OCI-LY7 (cell line): ENCODE data around the gene CPOX. TPM values are rescaled to one million over a fixed set of nuclear protein-coding genes. Genes with fewer than 3 reads are reported as not detected.

Experiments used
- BruUV-seq: library from RNA; stranded (reverse); fragments of 400-500 nt; replicated peaks from 2 replicates; lab custom pipeline; 2021; lab: Mats Ljungman, UMichigan
- CTCF ChIA-PET: fragments of 300-600 bp; sonication (Branson Sonifier 250); formaldehyde crosslinking; loops from one replicate; lab custom pipeline; 2022; ENCODE audit warnings: antibody characterized with exemption; ENCODE audit not compliant: unreplicated experiment; lab: Charles Lee
- POLR2A ChIA-PET: fragments of 300-600 bp; sonication (Branson Sonifier 250); formaldehyde crosslinking; loops from one replicate; lab custom pipeline; 2022; ENCODE audit warnings: antibody characterized with exemption; lab: Charles Lee
- DNase-seq: peaks from one replicate; pipeline ENCODE4 v3.0.0-alpha.2; 2015; ENCODE audit warnings: low spot score
- H2AFZ ChIP-seq: fragments of 200-600 bp; sonication (generic), shearing (Covaris generic); 2 replicates; pipeline ENCODE4 v1.6.1; 2014; ENCODE audit warnings: mild to moderate bottlenecking, antibody characterized with exemption, low read length, moderate library complexity
- H3K27ac ChIP-seq: fragments of 200-600 bp; sonication (generic); 2 replicates; pipeline ENCODE4 v1.5.1; 2014; ENCODE audit warnings: mixed run types, low read depth, mild to moderate bottlenecking, moderate library complexity, low read length, inconsistent platforms; ENCODE audit not compliant: poor library complexity, severe bottlenecking
- H3K36me3 ChIP-seq: fragments of 200-600 bp; sonication (generic); 2 replicates; pipeline ENCODE4 v1.6.1; 2014; ENCODE audit warnings: mild to moderate bottlenecking, antibody characterized with exemption, low read length, moderate library complexity, mixed read lengths; ENCODE audit not compliant: insufficient read depth
- H3K4me1 ChIP-seq: fragments of 200-600 bp; sonication (generic); 2 replicates; pipeline ENCODE4 v1.5.1; 2014; ENCODE audit warnings: mild to moderate bottlenecking, low read length; ENCODE audit not compliant: insufficient read depth, poor library complexity, severe bottlenecking
- H3K4me2 ChIP-seq: fragments of 200-600 bp; sonication (generic); 2 replicates; pipeline ENCODE4 v1.6.1; 2014; ENCODE audit warnings: mild to moderate bottlenecking, low read length
- H3K4me3 ChIP-seq: fragments of 200-600 bp; sonication (generic); 2 replicates; pipeline ENCODE4 v1.5.1; 2014; ENCODE audit warnings: mild to moderate bottlenecking, low read depth, low read length; ENCODE audit not compliant: poor library complexity, severe bottlenecking
- H3K79me2 ChIP-seq: fragments of 200-600 bp; sonication (generic); 2 replicates; pipeline ENCODE4 v1.6.1; 2016; ENCODE audit warnings: low read depth, mild to moderate bottlenecking, low read length, moderate library complexity, mixed read lengths; ENCODE audit not compliant: insufficient read depth
- H3K9me2 ChIP-seq: fragments of 200-600 bp; sonication (generic); 2 replicates; pipeline ENCODE4 v1.6.1; 2016; ENCODE audit warnings: mild to moderate bottlenecking, low read length, mixed read lengths; ENCODE audit not compliant: insufficient read depth
- H3K9me3 ChIP-seq: fragments of 200-600 bp; sonication (generic); 2 replicates; pipeline ENCODE4 v1.6.1; 2014; ENCODE audit warnings: mild to moderate bottlenecking, mixed run types, low read length, mixed read lengths
- H4K20me1 ChIP-seq: fragments of 200-600 bp; sonication (generic); 2 replicates; pipeline ENCODE4 v1.6.1; 2014; ENCODE audit warnings: mild to moderate bottlenecking, antibody characterized with exemption, low read length, moderate library complexity, mixed read lengths; ENCODE audit not compliant: insufficient read depth
- EZH2phosphoT487 ChIP-seq: fragments of 200-600 bp; sonication (generic); IDR thresholded peaks from 2 replicates; pipeline ENCODE4 v1.6.1; 2018; ENCODE audit warnings: low read depth, borderline replicate concordance, mild to moderate bottlenecking, mixed run types, antibody characterized with exemption, low read length, moderate library complexity, mixed read lengths
- intact Hi-C: fragments of 100-400 bp; cut with micrococcal nuclease; formaldehyde crosslinking; loops from one replicate; pipeline ENCODE4 v1.10.0; 2022; ENCODE audit not compliant: unreplicated experiment
- total RNA-seq, 2 experiments: library from RNA; depleted of rRNA in 1 of 2; stranded (reverse); fragments of >200 nt in 1 of 2; shearing (Covaris generic) in 1 of 2; gene quantifications; 2 replicates each; pipeline ENCODE4 v1.2.3, GENCODE V29; 2014 to 2022
- TF ChIP-seq, protein P1 (sequence below): fragments of 200-600 bp; sonication (generic); conservative IDR thresholded peaks from 2 replicates; pipeline ENCODE4 v1.5.1; 2014; ENCODE audit warnings: mild to moderate bottlenecking, antibody characterized with exemption, low read length, moderate library complexity, mixed read lengths

The CPOX gene
- total RNA-seq, 2 experiments from 2014 or later: 10.1 to 14.7 TPM

GRCh38 chr3:98603580-98603979, 10.2 kb upstream of the CPOX start:
- CTCF ChIA-PET: no interaction called here
- no peak overlapping the region for H3K4me2 ChIP-seq
- no peaks in the 10 kb centered on the region for H3K9me2 ChIP-seq
- H3K79me2 ChIP-seq: no peaks in the 10 kb centered on the region
- no peaks in the 10 kb centered on the region for H4K20me1 ChIP-seq
- intact Hi-C loops: loop anchor here (10.0 kb wide), 1 partner anchor 571 kb away; no protein-coding TSS in a partner anchor
- H3K27ac ChIP-seq: no peak overlapping the region
- no TSS peak for BruUV-seq
- no peak for DNase-seq
- H3K4me1 ChIP-seq: no peaks in the 10 kb centered on the region
- POLR2A ChIA-PET: no interaction called here
- TF ChIP-seq EZH2phosphoT487: no peak
- TF ChIP-seq, protein P1, sequence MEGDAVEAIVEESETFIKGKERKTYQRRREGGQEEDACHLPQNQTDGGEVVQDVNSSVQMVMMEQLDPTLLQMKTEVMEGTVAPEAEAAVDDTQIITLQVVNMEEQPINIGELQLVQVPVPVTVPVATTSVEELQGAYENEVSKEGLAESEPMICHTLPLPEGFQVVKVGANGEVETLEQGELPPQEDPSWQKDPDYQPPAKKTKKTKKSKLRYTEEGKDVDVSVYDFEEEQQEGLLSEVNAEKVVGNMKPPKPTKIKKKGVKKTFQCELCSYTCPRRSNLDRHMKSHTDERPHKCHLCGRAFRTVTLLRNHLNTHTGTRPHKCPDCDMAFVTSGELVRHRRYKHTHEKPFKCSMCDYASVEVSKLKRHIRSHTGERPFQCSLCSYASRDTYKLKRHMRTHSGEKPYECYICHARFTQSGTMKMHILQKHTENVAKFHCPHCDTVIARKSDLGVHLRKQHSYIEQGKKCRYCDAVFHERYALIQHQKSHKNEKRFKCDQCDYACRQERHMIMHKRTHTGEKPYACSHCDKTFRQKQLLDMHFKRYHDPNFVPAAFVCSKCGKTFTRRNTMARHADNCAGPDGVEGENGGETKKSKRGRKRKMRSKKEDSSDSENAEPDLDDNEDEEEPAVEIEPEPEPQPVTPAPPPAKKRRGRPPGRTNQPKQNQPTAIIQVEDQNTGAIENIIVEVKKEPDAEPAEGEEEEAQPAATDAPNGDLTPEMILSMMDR: no peak
- H3K9me3 ChIP-seq: no peaks in the 10 kb centered on the region
- H3K4me3 ChIP-seq: no peak overlapping the region
- no peak overlapping the region for H2AFZ ChIP-seq
- no peaks in the 10 kb centered on the region for H3K36me3 ChIP-seq

DNA sequence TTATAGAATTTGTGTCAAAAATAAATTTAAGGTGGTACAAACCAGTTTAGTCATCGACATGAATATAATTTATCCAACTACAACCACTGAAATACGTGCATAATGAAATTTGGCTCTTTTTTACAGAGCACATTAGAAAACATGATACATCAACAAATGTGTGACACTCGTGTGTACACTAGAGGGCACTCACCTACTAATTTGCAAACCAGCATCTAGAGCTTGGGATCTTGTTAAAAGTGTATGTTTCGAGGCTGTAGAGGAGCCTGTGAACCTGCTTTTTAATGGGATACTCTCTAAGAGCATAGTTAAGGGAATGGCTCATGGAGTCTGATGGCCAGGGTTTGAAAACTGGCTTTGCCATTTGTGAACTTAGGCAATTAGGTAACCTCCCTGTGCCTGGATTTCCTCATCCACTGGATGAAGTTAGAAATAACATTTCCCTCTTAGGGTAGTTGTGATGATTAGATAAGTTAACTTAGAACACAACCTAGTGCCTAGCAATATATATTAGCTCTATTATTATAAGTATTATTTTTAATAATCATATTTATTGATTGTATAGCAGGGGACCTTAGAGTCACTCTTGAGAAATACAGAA, 8.8 kb upstream of the CPOX start:
- intact Hi-C loops: loop anchor here (1.0 to 10.0 kb wide), 2 partner anchors 212 to 573 kb away; no protein-coding TSS in a partner anchor
- H2AFZ ChIP-seq: no peak overlapping the region
- CTCF ChIA-PET: interaction anchor here (0.5 to 1.0 kb wide), 2 partner anchors 10 to 125 kb away, joined by 3 read pairs; no protein-coding TSS in a partner anchor

More for the DNA sequence above, 8.8 kb upstream of the CPOX start:
- H3K4me3 ChIP-seq: no peak overlapping the region
- POLR2A ChIA-PET: interaction anchor here (1.1 kb wide), 1 partner anchor 11 kb away, joined by 3 read pairs; no protein-coding TSS in a partner anchor
- BruUV-seq: no TSS peak
- no peak overlapping the region for H3K4me2 ChIP-seq
- no peak overlapping the region for H3K27ac ChIP-seq
- H3K9me3 ChIP-seq: no peaks in the 10 kb centered on the region
- TF ChIP-seq, protein P1: peak; percentile 93
- TF ChIP-seq EZH2phosphoT487: no peak
- DNase-seq: peak; percentile 59
- no peaks in the 10 kb centered on the region for H4K20me1 ChIP-seq
- H3K4me1 ChIP-seq: no peaks in the 10 kb centered on the region
- no peaks in the 10 kb centered on the region for H3K9me2 ChIP-seq
- H3K79me2 ChIP-seq: no peaks in the 10 kb centered on the region
- no peaks in the 10 kb centered on the region for H3K36me3 ChIP-seq
